Activated CD4-positive, alpha-beta memory T cell treated with anti-CD3 and anti-CD28 coated beads for 36 hours (primary cell): ENCODE measurements around the gene DIPK2A. TPM values are rescaled to one million over a fixed set of nuclear protein-coding genes. Genes with fewer than 3 reads are reported as not detected.

Source experiments
- CTCF ChIA-PET: fragments of 350-600 bp; sonication (Branson Sonifier 250); formaldehyde crosslinking; loops from one replicate; lab custom pipeline; 2021; ENCODE audit warnings: antibody characterized with exemption, inconsistent platforms; lab: Charles Lee
- POLR2A ChIA-PET: fragments of 350-600 bp; sonication (Branson Sonifier 250); formaldehyde crosslinking; loops from one replicate; lab custom pipeline; 2021; ENCODE audit warnings: antibody characterized with exemption; lab: Charles Lee
- DNase-seq: peaks from one replicate; pipeline ENCODE4 v3.0.0-alpha.2; 2020
- H3K27ac Mint-ChIP-seq: one replicate; pipeline ENCODE4 v1.8.0; 2021; ENCODE audit warnings: mixed read lengths
- H3K27me3 Mint-ChIP-seq: one replicate; pipeline ENCODE4 v1.8.0; 2021; ENCODE audit warnings: mixed read lengths
- H3K36me3 Mint-ChIP-seq: one replicate; pipeline ENCODE4 v1.8.0; 2021; ENCODE audit warnings: mixed read lengths
- H3K4me1 Mint-ChIP-seq: one replicate; pipeline ENCODE4 v1.8.0; 2021; ENCODE audit warnings: low read depth, mixed read lengths
- H3K4me3 Mint-ChIP-seq: one replicate; pipeline ENCODE4 v1.8.0; 2021; ENCODE audit warnings: mild to moderate bottlenecking, mixed read lengths
- H3K9me3 Mint-ChIP-seq: one replicate; pipeline ENCODE4 v1.8.0; 2021; ENCODE audit warnings: mixed read lengths
- intact Hi-C: fragments of 100-400 bp; cut with micrococcal nuclease; formaldehyde crosslinking; loops from one replicate; pipeline ENCODE4 v1.15.1; 2023
- total RNA-seq, 2 experiments: library from RNA; stranded (reverse); gene quantifications; one replicate each; pipeline ENCODE4 v1.2.3, GENCODE V29; 2021

Gene DIPK2A, protein sequence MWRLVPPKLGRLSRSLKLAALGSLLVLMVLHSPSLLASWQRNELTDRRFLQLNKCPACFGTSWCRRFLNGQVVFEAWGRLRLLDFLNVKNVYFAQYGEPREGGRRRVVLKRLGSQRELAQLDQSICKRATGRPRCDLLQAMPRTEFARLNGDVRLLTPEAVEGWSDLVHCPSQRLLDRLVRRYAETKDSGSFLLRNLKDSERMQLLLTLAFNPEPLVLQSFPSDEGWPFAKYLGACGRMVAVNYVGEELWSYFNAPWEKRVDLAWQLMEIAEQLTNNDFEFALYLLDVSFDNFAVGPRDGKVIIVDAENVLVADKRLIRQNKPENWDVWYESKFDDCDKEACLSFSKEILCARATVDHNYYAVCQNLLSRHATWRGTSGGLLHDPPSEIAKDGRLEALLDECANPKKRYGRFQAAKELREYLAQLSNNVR
- 1 to 10 TPM; 8.9 to 9.8 TPM for total RNA-seq

DNA sequence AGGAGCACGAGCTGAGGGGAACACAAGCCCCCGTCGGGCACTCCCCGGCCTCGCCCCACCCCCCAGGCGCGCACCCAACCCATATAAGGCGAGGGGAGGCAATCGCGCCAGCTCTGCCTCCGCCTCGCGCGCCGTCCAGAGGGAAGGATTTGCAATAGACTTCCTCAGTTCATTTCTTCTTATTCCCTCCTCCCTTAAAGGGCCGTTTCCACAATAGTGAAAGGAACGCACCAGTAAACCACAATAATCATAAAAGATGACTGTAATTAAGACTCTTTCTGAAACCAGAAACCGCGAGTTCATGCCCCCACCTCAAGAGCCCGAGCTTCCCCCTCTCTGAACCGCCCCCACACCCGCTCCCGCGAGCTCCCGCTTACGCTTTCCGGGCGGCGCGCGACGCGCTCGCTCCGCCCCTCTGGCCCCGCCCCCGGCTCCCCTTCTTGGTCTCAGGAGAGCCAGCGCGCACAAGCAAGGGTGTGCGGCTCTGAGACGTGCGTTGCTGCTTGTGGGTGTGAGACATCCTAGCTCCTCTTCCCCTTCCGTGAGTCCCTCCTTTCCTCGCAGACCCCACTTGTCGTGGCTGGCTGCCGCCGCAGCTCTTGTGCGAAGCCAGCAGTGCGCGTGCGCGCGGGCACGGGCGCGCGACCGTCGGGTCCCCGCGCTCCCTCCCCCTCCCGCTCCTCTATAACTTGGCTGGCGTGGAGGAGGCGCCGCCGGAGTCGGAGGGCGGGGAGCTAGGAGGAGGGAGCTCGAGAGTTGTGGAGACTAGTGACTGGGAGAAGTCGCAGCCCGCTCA lies at the start of gene DIPK2A:
Gene DIPK2A, plus strand, starts transcription at position 465 of the 796 bp plus-strand sequence. CDS start 510 bp downstream, outside the sequence.
- Mint-ChIP-seq H3K9me3 (no peaks in the 10 kb centered on the region), H3K4me1 (peaks cover 16% of the 10 kb centered on the region), H3K27ac (peak within 1 kb of the TSS; percentile 96), H3K27me3 (peaks cover 9% of the 10 kb centered on the region), H3K4me3 (peak within 1 kb of the TSS; percentile 92), H3K36me3 (no peaks in the 10 kb centered on the region)
- intact Hi-C loops = loop anchor here (1.0 to 10.0 kb wide), 9 partner anchors 61 to 1377 kb away; partner anchors contain the start of genes PLS1 and SLC9A9
- POLR2A ChIA-PET = interaction anchor here (0.7 to 2.3 kb wide), 8 partner anchors 9 to 970 kb away, joined by 3 to 21 read pairs (median 4); partner anchors contain the start of genes CHST2, SLC9A9 and U2SURP
- DNase-seq = peak; percentile 96
- CTCF ChIA-PET = interaction anchor here (0.9 to 4.0 kb wide), 16 partner anchors 11 to 970 kb away, joined by 3 to 24 read pairs (median 4); partner anchors contain the start of genes SLC9A9 and U2SURP

DNA sequence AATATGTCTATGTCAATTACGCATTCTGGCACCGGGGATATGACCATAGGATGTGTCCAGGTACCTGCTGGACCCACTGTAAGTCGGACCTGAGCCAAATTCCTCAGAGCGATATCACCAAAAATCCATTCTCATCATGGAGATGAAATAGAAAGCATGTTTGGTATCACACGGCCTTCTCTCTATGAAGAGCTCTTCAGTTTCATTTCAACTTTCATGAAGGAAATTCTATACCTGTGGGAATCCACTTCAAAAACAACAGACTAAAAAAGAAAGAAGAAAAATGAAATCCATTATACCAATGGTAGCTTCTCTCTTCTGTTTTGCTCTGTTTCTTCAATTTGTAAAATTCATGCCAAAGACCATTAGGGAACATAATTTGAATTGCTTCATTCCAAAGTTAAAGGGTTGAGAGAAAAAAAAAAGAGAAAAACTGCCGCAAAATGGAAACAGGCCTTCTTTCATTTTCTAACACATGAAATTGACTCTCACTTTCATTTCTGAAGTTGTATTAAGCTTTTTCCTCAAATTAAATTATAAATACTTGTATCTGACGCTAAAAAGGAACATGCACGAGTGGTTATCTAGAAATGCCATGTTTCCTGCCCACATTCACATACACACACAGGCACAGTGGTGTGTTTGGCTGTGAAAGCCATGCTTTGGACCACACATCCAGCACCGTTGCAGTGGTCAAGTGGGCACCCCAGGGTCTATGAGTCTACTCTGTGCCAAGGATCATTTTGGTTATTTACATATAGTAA lies 46.9 kb upstream of the DIPK2A start:
- DNase-seq = no peak
- POLR2A ChIA-PET = no interaction called here
- intact Hi-C loops = no loop called here
- Mint-ChIP-seq H3K4me1 (peaks cover 3% of the 10 kb centered on the region), H3K27me3 (no peaks in the 10 kb centered on the region), H3K4me3 (no peak overlapping the region), H3K36me3 (no peaks in the 10 kb centered on the region), H3K27ac (no peak overlapping the region), H3K9me3 (no peaks in the 10 kb centered on the region)
- CTCF ChIA-PET = no interaction called here

DNA sequence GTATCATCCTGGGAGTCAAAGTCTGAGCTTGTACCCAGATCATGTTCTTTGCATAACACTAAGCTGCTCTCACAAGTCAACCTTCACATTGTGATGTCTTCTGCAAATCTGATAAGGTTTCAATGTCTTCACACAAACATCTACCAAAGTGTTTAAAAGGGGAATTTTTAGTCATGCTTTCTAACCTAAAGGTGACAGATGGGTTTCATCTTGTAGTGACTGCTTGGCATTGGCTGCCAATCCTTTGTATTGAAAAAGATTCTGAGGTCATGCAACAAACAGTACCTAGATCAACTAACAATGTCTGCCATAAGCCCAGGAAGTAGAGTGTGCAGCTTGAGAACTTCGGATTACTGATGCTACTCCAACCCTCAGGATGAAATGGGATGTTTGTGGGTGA lies 43.6 kb upstream of the DIPK2A start:
- Mint-ChIP-seq H3K4me1 (peaks cover 3% of the 10 kb centered on the region), H3K4me3 (no peak overlapping the region), H3K9me3 (no peaks in the 10 kb centered on the region), H3K36me3 (no peaks in the 10 kb centered on the region), H3K27me3 (peaks cover 9% of the 10 kb centered on the region), H3K27ac (no peak overlapping the region)
- intact Hi-C loops = no loop called here
- CTCF ChIA-PET = no interaction called here
- DNase-seq = no peak
- POLR2A ChIA-PET = no interaction called here

DNA sequence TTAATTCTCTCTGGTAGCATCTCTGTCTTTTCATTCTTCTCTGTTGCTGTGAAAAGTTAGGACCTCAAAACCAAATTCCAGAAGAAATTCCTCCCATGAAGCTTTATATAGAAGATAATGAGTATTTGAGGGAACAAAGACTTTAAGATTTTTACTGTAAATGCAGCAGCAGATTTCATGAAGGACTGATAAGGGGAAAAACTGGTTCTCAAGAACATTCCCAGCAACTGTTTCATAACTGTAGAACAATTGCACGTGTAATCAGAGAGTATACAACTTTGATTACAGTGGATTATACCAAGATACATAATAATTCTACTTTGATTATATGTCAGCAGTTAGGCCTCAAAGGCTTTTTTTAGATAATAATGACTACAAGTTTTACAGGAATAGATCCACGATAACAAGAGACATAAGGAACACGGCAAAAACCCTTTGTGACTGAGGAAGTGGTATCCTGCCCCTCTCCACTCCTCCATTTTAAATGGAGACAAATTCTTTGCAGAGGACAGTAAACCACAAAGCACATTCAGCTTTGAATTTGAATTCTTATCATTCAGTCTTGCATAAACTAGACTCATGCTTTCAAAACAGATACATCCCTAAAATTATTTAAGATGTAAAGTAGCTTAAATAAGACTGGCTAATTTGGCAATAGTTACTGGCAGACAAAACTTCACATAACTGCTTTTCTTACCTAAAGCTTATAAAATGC lies 42.9 kb upstream of the DIPK2A start:
- Mint-ChIP-seq H3K4me3 (no peak overlapping the region), H3K27me3 (peaks cover 13% of the 10 kb centered on the region), H3K27ac (no peak overlapping the region), H3K36me3 (no peaks in the 10 kb centered on the region), H3K4me1 (peaks cover 3% of the 10 kb centered on the region), H3K9me3 (no peaks in the 10 kb centered on the region)
- DNase-seq = no peak
- POLR2A ChIA-PET = no interaction called here
- CTCF ChIA-PET = interaction anchor here (0.7 kb wide), 1 partner anchor 53 kb away, joined by 3 read pairs; no protein-coding TSS in a partner anchor
- intact Hi-C loops = no loop called here

DNA sequence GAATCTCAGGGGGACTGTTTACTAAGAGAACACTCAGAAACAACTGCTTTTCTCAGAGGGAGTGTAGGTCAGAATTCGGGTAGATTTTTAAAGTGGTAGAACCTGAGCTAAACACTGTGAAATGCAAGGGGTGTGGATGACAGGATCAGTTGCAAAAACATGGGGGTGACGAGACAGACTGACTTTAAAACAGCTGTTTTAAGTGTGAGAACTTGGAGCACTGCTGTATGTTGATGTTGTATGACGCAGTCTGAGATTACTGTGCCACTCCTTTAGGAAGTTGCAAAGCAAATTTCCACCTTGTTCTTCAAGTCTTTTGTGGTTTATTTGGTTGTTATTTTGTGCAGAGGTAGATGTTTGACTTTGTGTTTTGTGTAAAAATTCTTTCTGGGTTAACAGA lies 36.8 kb upstream of the DIPK2A start:
- ChIA-PET CTCF (interaction anchor here (1.4 kb wide), 1 partner anchor 50 kb away, joined by 4 read pairs; no protein-coding TSS in a partner anchor), POLR2A (no interaction called here)
- no peak overlapping the region for H3K4me3 Mint-ChIP-seq
- no peak for DNase-seq
- intact Hi-C loops = no loop called here
- no peak overlapping the region for H3K27ac Mint-ChIP-seq
- no peaks in the 10 kb centered on the region for H3K36me3 Mint-ChIP-seq
- peaks cover 27% of the 10 kb centered on the region for H3K27me3 Mint-ChIP-seq
- no peaks in the 10 kb centered on the region for H3K9me3 Mint-ChIP-seq
- no peaks in the 10 kb centered on the region for H3K4me1 Mint-ChIP-seq

DNA sequence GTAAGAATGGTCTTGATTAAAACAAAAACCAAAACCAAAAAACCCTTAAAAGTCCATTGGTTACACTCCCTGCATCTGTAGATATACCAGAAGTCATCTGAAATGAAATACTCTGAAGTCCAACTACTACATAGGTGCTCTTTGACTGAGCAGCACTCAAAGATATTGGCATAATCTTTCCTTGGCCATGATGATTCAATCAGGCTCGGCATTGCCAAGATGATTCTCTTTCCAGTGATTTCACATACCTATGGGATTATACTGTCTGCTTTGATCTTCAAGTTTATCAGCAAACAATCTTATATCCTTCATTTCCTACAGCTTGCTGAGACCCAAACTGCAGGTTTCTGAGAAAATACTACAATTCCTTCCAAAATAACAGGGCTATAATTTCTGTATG lies 35.9 kb upstream of the DIPK2A start:
- Mint-ChIP-seq H3K9me3 (no peaks in the 10 kb centered on the region), H3K4me1 (no peaks in the 10 kb centered on the region), H3K36me3 (no peaks in the 10 kb centered on the region), H3K27me3 (peaks cover 27% of the 10 kb centered on the region), H3K27ac (no peak overlapping the region), H3K4me3 (no peak overlapping the region)
- ChIA-PET POLR2A (no interaction called here), CTCF (interaction anchor here (1.4 kb wide), 1 partner anchor 51 kb away, joined by 4 read pairs; no protein-coding TSS in a partner anchor)
- intact Hi-C loops = no loop called here
- DNase-seq = no peak

DNA sequence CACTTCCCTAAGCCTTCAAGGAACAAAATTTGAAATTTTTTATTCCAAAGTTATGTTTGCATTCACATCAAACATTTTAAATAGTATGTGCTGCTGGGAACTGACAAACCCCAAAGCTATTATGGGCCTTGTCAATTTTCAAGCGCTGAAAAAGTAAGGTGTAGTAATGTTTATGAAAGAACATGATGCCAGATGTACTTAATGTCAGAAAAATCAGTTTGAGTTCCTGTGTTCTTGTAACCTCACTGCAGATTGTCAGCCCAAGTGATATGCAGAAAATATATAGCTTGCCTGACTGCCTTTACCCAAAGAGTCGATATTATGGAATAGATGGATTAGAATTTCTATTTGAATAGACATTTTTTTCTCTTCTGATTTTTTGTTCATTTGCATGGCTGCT lies 20.8 kb upstream of the DIPK2A start:
- no peak for DNase-seq
- H3K27ac Mint-ChIP-seq = no peak overlapping the region
- H3K27me3 Mint-ChIP-seq = no peaks in the 10 kb centered on the region
- intact Hi-C loops = loop anchor here (1.0 kb wide), 2 partner anchors 65 to 176 kb away; no protein-coding TSS in a partner anchor
- ChIA-PET CTCF (interaction anchor here (1.3 to 1.9 kb wide), 5 partner anchors 56 to 175 kb away, joined by 4 to 9 read pairs (median 7); no protein-coding TSS in a partner anchor), POLR2A (no interaction called here)
- H3K36me3 Mint-ChIP-seq = no peaks in the 10 kb centered on the region
- H3K4me1 Mint-ChIP-seq = no peaks in the 10 kb centered on the region
- H3K9me3 Mint-ChIP-seq = no peaks in the 10 kb centered on the region
- no peak overlapping the region for H3K4me3 Mint-ChIP-seq

DNA sequence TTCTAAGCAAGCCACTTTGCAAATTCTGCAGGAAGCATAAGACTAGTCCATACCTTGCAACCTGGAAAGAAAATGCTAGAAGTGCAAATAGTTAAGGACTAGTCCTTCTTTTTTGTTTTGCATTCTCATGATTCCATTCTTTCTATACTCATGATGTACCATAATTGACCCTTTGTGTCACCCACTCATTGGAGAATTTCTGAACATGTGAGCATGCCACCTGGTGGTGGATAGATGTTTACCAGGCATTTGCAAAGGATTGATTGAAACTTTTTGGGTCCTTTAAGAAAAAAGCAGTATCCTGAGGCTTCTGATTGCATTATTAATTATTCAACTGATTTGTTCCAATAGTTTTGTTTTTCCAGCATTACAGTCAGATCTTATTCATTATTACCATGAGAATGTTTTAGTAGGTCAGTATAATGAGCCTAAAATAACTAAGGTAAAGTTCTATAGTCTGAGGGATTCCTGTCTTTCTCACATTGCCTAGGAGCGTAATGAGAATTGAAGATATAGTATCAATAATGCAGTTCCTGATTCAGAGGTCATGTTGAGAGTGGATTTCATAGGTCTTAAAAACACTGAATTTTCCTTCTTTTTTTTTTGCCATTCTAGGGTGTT lies 20.2 kb upstream of the DIPK2A start:
- Mint-ChIP-seq H3K4me3 (no peak overlapping the region), H3K36me3 (no peaks in the 10 kb centered on the region), H3K9me3 (no peaks in the 10 kb centered on the region), H3K4me1 (no peaks in the 10 kb centered on the region), H3K27ac (no peak overlapping the region), H3K27me3 (no peaks in the 10 kb centered on the region)
- intact Hi-C loops = loop anchor here (1.0 kb wide), 2 partner anchors 65 to 176 kb away; no protein-coding TSS in a partner anchor
- DNase-seq = peak; percentile 49
- POLR2A ChIA-PET = no interaction called here
- CTCF ChIA-PET = interaction anchor here (1.0 to 1.6 kb wide), 4 partner anchors 57 to 176 kb away, joined by 3 to 9 read pairs (median 6); no protein-coding TSS in a partner anchor

DNA sequence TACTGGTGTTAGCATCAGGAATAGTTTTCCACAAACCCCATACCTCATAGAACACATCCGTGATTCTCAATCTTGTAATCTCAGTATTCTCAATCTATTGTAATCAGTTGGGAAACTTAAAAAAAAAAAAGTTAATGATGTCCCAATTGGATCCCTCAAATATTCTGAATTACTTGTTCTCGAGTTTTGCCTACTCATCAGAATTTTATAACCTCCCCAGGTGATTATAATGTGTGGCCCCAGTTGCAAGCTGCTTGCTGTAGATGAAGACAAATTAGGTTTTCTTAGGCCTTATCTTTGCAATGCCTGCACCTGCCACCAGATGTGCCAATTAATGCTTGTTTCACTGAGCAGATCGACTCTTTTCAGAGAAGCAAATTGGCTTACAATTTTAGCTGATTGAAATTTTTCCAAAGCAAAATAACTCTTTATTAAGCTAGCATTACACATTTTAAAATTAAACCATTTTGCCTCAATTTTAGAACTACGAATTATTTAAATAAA lies 19.0 kb upstream of the DIPK2A start:
- H3K4me1 Mint-ChIP-seq = peaks cover 4% of the 10 kb centered on the region
- intact Hi-C loops = no loop called here
- H3K36me3 Mint-ChIP-seq = no peaks in the 10 kb centered on the region
- CTCF ChIA-PET = interaction anchor here (0.5 to 1.6 kb wide), 10 partner anchors 8 to 1649 kb away, joined by 3 to 7 read pairs (median 3); partner anchors contain the start of gene DIPK2A
- POLR2A ChIA-PET = no interaction called here
- H3K9me3 Mint-ChIP-seq = no peaks in the 10 kb centered on the region
- no peak overlapping the region for H3K27ac Mint-ChIP-seq
- H3K27me3 Mint-ChIP-seq = no peaks in the 10 kb centered on the region
- no peak for DNase-seq
- no peak overlapping the region for H3K4me3 Mint-ChIP-seq

DNA sequence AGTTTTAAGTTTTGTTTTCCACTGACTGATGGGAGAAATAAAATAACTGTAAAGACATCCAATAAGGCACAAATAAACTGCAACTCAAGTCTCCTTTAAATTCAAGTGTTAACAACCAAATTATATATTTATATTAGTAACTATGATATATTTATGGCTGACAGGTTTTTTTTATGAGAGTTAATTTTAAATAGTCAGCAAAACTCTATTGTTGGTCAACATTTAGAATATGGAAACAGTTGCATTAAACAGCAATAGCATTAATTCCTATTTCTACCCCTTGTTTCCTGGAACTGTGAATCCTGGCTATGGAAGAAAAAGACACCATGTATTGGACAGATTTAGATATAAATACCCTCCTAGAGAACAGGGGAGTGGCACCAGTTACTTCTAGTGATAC lies 16.5 kb upstream of the DIPK2A start:
- H3K4me1 Mint-ChIP-seq = peaks cover 4% of the 10 kb centered on the region
- H3K9me3 Mint-ChIP-seq = peaks cover 7% of the 10 kb centered on the region
- CTCF ChIA-PET = no interaction called here
- H3K27ac Mint-ChIP-seq = no peak overlapping the region
- no peak for DNase-seq
- peaks cover 2% of the 10 kb centered on the region for H3K36me3 Mint-ChIP-seq
- no peak overlapping the region for H3K4me3 Mint-ChIP-seq
- POLR2A ChIA-PET = no interaction called here
- intact Hi-C loops = no loop called here
- peaks cover 4% of the 10 kb centered on the region for H3K27me3 Mint-ChIP-seq
